AG09309 (cell line): ENCODE data around the gene PTPN2.

Source experiments
- DNase-seq: peaks from one replicate; pipeline ENCODE4 v3.0.0-alpha.2; 2010; ENCODE audit warnings: low read depth
- H3K4me3 ChIP-seq: 2 replicates; pipeline ENCODE4 v1.5.1; 2011; ENCODE audit warnings: mild to moderate bottlenecking, low read depth, low read length, moderate library complexity; ENCODE audit not compliant: control insufficient read depth
- CTCF ChIP-seq: IDR thresholded peaks from 2 replicates; pipeline ENCODE4 v1.5.1; 2011; ENCODE audit warnings: mild to moderate bottlenecking, low read depth, low read length, inconsistent platforms; ENCODE audit not compliant: insufficient read depth, control insufficient read depth; ENCODE audit errors: missing control alignments

Gene PTPN2

GRCh38 chr18:12803069-12803936 lies 80.7 kb downstream of the PTPN2 start:
- TF ChIP-seq CTCF = no peak
- H3K4me3 ChIP-seq = no peak overlapping the region
- DNase-seq = no peak

GRCh38 chr18:12802538-12802937 lies 81.5 kb downstream of the PTPN2 start:
- DNase-seq = no peak
- TF ChIP-seq CTCF = no peak
- H3K4me3 ChIP-seq = no peak overlapping the region

GRCh38 chr18:12796448-12796847 lies 87.6 kb downstream of the PTPN2 start:
- TF ChIP-seq CTCF = no peak
- no peak for DNase-seq
- H3K4me3 ChIP-seq = no peak overlapping the region

GRCh38 chr18:12791610-12792009 lies 92.4 kb downstream of the PTPN2 start:
- no peak for TF ChIP-seq CTCF
- DNase-seq = no peak
- no peak overlapping the region for H3K4me3 ChIP-seq

GRCh38 chr18:12786669-12787068 lies 97.4 kb downstream of the PTPN2 start:
- DNase-seq = no peak
- H3K4me3 ChIP-seq = no peak overlapping the region
- TF ChIP-seq CTCF = no peak

- TF ChIP-seq CTCF = no peak
- DNase-seq = no peak
- H3K4me3 ChIP-seq = no peak overlapping the region
Measured at GRCh38 chr18:12783524-12783923, 100.5 kb downstream of the PTPN2 start.
